Head of caudate nucleus (tissue), 42 donors: ENCODE measurements around the gene FBP1.
"Not testable (repeated sequence)": the region's sequence is repeated elsewhere in the genome, so short reads cannot be mapped to it uniquely, and the experiment has no call there.

Experiments
- DNase-seq, 42 donors: peaks; one replicate each; pipeline versions ENCODE4 v3.0.0 to v3.0.0-alpha.2; 2020 to 2021; ENCODE audit warnings: mixed read lengths in 7 of 42
- intact Hi-C: fragments of 100-400 bp; cut with DNase I; formaldehyde crosslinking; loops from one replicate; pipeline ENCODE4 v1.15.0; 2022

FBP1 gene

GRCh38 chr9:94591046-94591545 is 48.2 kb downstream of the FBP1 start:
- intact Hi-C loops: not testable (repeated sequence)
- peak in 1 of 42 donors; percentile 7 for DNase-seq

- DNase-seq: no peak
- intact Hi-C loops: no loop called here
Measured at GRCh38 chr9:94588681-94589080, 50.6 kb downstream of the FBP1 start.

GRCh38 chr9:94586814-94587213 is 52.5 kb downstream of the FBP1 start:
- no peak for DNase-seq
- intact Hi-C loops: no loop called here

GRCh38 chr9:94586316-94586715 is 53.0 kb downstream of the FBP1 start:
- intact Hi-C loops: no loop called here
- DNase-seq: no peak

- DNase-seq: no peak
- intact Hi-C loops: no loop called here
Measured at GRCh38 chr9:94584555-94584954, 54.8 kb downstream of the FBP1 start.

GRCh38 chr9:94581728-94582127 is 57.6 kb downstream of the FBP1 start:
- DNase-seq: no peak
- intact Hi-C loops: no loop called here

GRCh38 chr9:94577571-94577970 is 61.7 kb downstream of the FBP1 start:
- intact Hi-C loops: no loop called here
- DNase-seq: no peak

GRCh38 chr9:94577036-94577435 is 62.3 kb downstream of the FBP1 start:
- intact Hi-C loops: no loop called here
- no peak for DNase-seq

GRCh38 chr9:94576131-94576530 is 63.2 kb downstream of the FBP1 start:
- intact Hi-C loops: no loop called here
- no peak for DNase-seq

- DNase-seq: no peak
- intact Hi-C loops: no loop called here
Measured at GRCh38 chr9:94568972-94569712, 70.2 kb downstream of the FBP1 start.

GRCh38 chr9:94568250-94568889 is 70.9 kb downstream of the FBP1 start:
- intact Hi-C loops: no loop called here
- no peak for DNase-seq

GRCh38 chr9:94567271-94567670 is 72.0 kb downstream of the FBP1 start:
- no peak for DNase-seq
- intact Hi-C loops: no loop called here

- intact Hi-C loops: no loop called here
- DNase-seq: no peak
Measured at GRCh38 chr9:94566550-94566949, 72.8 kb downstream of the FBP1 start.

- DNase-seq, intact Hi-C loops: not testable (repeated sequence)
Measured at GRCh38 chr9:94564279-94564678, 75.0 kb downstream of the FBP1 start.

- DNase-seq: no peak
- intact Hi-C loops: no loop called here
Measured at GRCh38 chr9:94563548-94563947, 75.8 kb downstream of the FBP1 start.

GRCh38 chr9:94560237-94560636 is 79.1 kb downstream of the FBP1 start:
- intact Hi-C loops: no loop called here
- peak in 23 of 42 donors; percentile 6 to 58 (median 37) for DNase-seq

GRCh38 chr9:94557376-94557775 is 81.9 kb downstream of the FBP1 start:
- DNase-seq: no peak
- intact Hi-C loops: no loop called here

GRCh38 chr9:94554439-94555331 is 84.6 kb downstream of the FBP1 start, which contains the start of gene PCAT7:
PCAT7 (plus strand) TSS chr9:94555083.
- intact Hi-C loops: no loop called here
- peak in 5 of 42 donors; percentile 3 to 42 (median 19) for DNase-seq

GRCh38 chr9:94554078-94554438 is 85.3 kb downstream of the FBP1 start:
- intact Hi-C loops: no loop called here
- DNase-seq: no peak
